ENCODE measurements around the gene ZRANB2. TPM values are rescaled to one million over a fixed set of nuclear protein-coding genes. Genes with fewer than 3 reads are reported as not detected.

The ZRANB2 gene
- polyA plus RNA-seq, 1 donor from 2014 or later = 181 TPM

GRCh38 chr1:71023515-71023914 is 57.3 kb downstream of the ZRANB2 start:
- no peaks in the 10 kb centered on the region for H3K9me2 ChIP-seq (ENCODE audit: insufficient read depth, low read length)
- H3F3A ChIP-seq (ENCODE audit: insufficient read depth, low read length, poor library complexity, severe bottlenecking) = no peaks in the 10 kb centered on the region
- TF ChIP-seq, protein P1, sequence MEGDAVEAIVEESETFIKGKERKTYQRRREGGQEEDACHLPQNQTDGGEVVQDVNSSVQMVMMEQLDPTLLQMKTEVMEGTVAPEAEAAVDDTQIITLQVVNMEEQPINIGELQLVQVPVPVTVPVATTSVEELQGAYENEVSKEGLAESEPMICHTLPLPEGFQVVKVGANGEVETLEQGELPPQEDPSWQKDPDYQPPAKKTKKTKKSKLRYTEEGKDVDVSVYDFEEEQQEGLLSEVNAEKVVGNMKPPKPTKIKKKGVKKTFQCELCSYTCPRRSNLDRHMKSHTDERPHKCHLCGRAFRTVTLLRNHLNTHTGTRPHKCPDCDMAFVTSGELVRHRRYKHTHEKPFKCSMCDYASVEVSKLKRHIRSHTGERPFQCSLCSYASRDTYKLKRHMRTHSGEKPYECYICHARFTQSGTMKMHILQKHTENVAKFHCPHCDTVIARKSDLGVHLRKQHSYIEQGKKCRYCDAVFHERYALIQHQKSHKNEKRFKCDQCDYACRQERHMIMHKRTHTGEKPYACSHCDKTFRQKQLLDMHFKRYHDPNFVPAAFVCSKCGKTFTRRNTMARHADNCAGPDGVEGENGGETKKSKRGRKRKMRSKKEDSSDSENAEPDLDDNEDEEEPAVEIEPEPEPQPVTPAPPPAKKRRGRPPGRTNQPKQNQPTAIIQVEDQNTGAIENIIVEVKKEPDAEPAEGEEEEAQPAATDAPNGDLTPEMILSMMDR (IDR thresholded peaks at IDR 0.05; ENCODE audit: poor library complexity, severe bottlenecking) = no peak
- TF ChIP-seq, protein P2, sequence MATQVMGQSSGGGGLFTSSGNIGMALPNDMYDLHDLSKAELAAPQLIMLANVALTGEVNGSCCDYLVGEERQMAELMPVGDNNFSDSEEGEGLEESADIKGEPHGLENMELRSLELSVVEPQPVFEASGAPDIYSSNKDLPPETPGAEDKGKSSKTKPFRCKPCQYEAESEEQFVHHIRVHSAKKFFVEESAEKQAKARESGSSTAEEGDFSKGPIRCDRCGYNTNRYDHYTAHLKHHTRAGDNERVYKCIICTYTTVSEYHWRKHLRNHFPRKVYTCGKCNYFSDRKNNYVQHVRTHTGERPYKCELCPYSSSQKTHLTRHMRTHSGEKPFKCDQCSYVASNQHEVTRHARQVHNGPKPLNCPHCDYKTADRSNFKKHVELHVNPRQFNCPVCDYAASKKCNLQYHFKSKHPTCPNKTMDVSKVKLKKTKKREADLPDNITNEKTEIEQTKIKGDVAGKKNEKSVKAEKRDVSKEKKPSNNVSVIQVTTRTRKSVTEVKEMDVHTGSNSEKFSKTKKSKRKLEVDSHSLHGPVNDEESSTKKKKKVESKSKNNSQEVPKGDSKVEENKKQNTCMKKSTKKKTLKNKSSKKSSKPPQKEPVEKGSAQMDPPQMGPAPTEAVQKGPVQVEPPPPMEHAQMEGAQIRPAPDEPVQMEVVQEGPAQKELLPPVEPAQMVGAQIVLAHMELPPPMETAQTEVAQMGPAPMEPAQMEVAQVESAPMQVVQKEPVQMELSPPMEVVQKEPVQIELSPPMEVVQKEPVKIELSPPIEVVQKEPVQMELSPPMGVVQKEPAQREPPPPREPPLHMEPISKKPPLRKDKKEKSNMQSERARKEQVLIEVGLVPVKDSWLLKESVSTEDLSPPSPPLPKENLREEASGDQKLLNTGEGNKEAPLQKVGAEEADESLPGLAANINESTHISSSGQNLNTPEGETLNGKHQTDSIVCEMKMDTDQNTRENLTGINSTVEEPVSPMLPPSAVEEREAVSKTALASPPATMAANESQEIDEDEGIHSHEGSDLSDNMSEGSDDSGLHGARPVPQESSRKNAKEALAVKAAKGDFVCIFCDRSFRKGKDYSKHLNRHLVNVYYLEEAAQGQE (IDR thresholded peaks at IDR 0.05; ENCODE audit: borderline replicate concordance) = no peak
- TF ChIP-seq SMC3 (conservative IDR thresholded peaks at IDR 0.05; ENCODE audit: poor library complexity) (no peak), POLR2AphosphoS5 (IDR thresholded peaks at IDR 0.05) (no peak), TAF1 (IDR thresholded peaks at IDR 0.05; ENCODE audit: low read depth) (no peak), MXI1 (conservative IDR thresholded peaks at IDR 0.05; ENCODE audit: poor library complexity, severe bottlenecking) (no peak), EZH2 (IDR thresholded peaks at IDR 0.05; ENCODE audit: borderline replicate concordance, insufficient read depth, low read length, poor library complexity, severe bottlenecking) (no peak), RAD21 (conservative IDR thresholded peaks at IDR 0.05) (no peak), EP300 (conservative IDR thresholded peaks at IDR 0.05; ENCODE audit: poor library complexity, severe bottlenecking) (no peak)
- no peak overlapping the region for H3K4me3 ChIP-seq (ENCODE audit: low read length)
- no peaks in the 10 kb centered on the region for H3K27me3 ChIP-seq (ENCODE audit: insufficient read depth, low read depth, low read length)
- no peak overlapping the region for H3K27ac ChIP-seq (ENCODE audit: low read length)
- H3K36me3 ChIP-seq (ENCODE audit: insufficient read depth, low read length) = no peaks in the 10 kb centered on the region
- H3K9ac ChIP-seq (ENCODE audit: low read length) = no peak overlapping the region
- no peak overlapping the region for H2AFZ ChIP-seq (ENCODE audit: low read depth, low read length)
- no peaks in the 10 kb centered on the region for H3K79me2 ChIP-seq (replicated peaks; ENCODE audit: insufficient read depth, low read length)
- no peak overlapping the region for H3K4me2 ChIP-seq (ENCODE audit: low read length)
- no peaks in the 10 kb centered on the region for H3K9me3 ChIP-seq (ENCODE audit: low read length)
- H4K20me1 ChIP-seq (ENCODE audit: insufficient read depth) = no peaks in the 10 kb centered on the region

GRCh38 chr1:71019233-71019969 is 61.4 kb downstream of the ZRANB2 start:
- TF ChIP-seq, protein P1 (IDR thresholded peaks at IDR 0.05; ENCODE audit: poor library complexity, severe bottlenecking) = no peak
- TF ChIP-seq SMC3 (conservative IDR thresholded peaks at IDR 0.05; ENCODE audit: poor library complexity) (no peak), RAD21 (conservative IDR thresholded peaks at IDR 0.05) (no peak), POLR2AphosphoS5 (IDR thresholded peaks at IDR 0.05) (no peak), EZH2 (IDR thresholded peaks at IDR 0.05; ENCODE audit: borderline replicate concordance, insufficient read depth, low read length, poor library complexity, severe bottlenecking) (no peak)
- TF ChIP-seq, protein P2 (IDR thresholded peaks at IDR 0.05; ENCODE audit: borderline replicate concordance) = no peak
- no peak overlapping the region for H3K27ac ChIP-seq (ENCODE audit: low read length)
- no peaks in the 10 kb centered on the region for H3K9me2 ChIP-seq (ENCODE audit: insufficient read depth, low read length)
- H3K79me2 ChIP-seq (replicated peaks; ENCODE audit: insufficient read depth, low read length) = no peaks in the 10 kb centered on the region
- no peak overlapping the region for H3K4me3 ChIP-seq (ENCODE audit: low read length)
- H3K9ac ChIP-seq (ENCODE audit: low read length) = no peak overlapping the region
- no peaks in the 10 kb centered on the region for H4K20me1 ChIP-seq (ENCODE audit: insufficient read depth)
- no peaks in the 10 kb centered on the region for H3K27me3 ChIP-seq (ENCODE audit: insufficient read depth, low read depth, low read length)
- H3K4me2 ChIP-seq (ENCODE audit: low read length) = no peak overlapping the region
- no peaks in the 10 kb centered on the region for H3F3A ChIP-seq (ENCODE audit: insufficient read depth, low read length, poor library complexity, severe bottlenecking)
- no peak overlapping the region for H2AFZ ChIP-seq (ENCODE audit: low read depth, low read length)
- no peaks in the 10 kb centered on the region for H3K9me3 ChIP-seq (ENCODE audit: low read length)
- H3K36me3 ChIP-seq (ENCODE audit: insufficient read depth, low read length) = no peaks in the 10 kb centered on the region

Measured in neural cell (in vitro differentiated cells).